ENCODE data around the gene OR56A1. TPM values are rescaled to one million over a fixed set of nuclear protein-coding genes. Genes with fewer than 3 reads are reported as not detected.

OR56A1 gene
- total RNA-seq, 1 experiment from 2014 or later, result not detected

DNA sequence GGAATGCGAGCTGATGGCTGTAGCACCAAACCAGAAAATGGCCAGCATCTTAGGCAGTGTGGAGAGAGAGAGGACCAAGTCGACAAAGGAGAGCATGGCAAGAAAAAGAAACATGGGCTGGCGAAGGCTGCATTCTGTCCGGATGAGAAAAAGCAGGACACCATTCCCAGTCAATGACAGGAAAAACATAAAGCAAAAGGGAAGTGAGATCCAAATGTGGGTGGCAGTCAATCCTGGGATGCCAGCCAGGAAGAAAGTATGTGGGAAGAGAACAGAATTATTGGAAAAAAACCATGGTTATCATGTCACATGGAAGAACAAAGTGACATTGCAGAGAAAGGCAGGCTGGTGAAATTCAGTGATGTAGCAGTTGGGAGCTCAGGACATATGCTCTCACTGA is 36.9 kb upstream of the OR56A1 start:
- H3K4me1 Mint-ChIP-seq (ENCODE audit: low read depth, unreplicated experiment), result no peaks in the 10 kb centered on the region
- CTCF ChIA-PET, result no interaction called here
- H3K27ac Mint-ChIP-seq (ENCODE audit: unreplicated experiment), result no peak overlapping the region
- DNase-seq, result no peak
- intact Hi-C loops (cut with micrococcal nuclease; ENCODE audit: unreplicated experiment), result no loop called here
- Histone ChIP-seq H3K27me3 (replicated peaks; ENCODE audit: control insufficient read depth, insufficient read depth, low read length) (no peaks in the 10 kb centered on the region), H3K4me3 (ENCODE audit: low read depth, low read length) (no peak overlapping the region), H3K9me3 (no peaks in the 10 kb centered on the region), H3K4me1 (no peaks in the 10 kb centered on the region), H3K36me3 (ENCODE audit: control insufficient read depth, insufficient read depth, low read length) (no peaks in the 10 kb centered on the region)
- BruUV-seq (replicated peaks), result no TSS peak
- H3K27me3 Mint-ChIP-seq (ENCODE audit: insufficient read depth, unreplicated experiment), result peaks cover 18% of the 10 kb centered on the region
- TF ChIP-seq, protein P1, sequence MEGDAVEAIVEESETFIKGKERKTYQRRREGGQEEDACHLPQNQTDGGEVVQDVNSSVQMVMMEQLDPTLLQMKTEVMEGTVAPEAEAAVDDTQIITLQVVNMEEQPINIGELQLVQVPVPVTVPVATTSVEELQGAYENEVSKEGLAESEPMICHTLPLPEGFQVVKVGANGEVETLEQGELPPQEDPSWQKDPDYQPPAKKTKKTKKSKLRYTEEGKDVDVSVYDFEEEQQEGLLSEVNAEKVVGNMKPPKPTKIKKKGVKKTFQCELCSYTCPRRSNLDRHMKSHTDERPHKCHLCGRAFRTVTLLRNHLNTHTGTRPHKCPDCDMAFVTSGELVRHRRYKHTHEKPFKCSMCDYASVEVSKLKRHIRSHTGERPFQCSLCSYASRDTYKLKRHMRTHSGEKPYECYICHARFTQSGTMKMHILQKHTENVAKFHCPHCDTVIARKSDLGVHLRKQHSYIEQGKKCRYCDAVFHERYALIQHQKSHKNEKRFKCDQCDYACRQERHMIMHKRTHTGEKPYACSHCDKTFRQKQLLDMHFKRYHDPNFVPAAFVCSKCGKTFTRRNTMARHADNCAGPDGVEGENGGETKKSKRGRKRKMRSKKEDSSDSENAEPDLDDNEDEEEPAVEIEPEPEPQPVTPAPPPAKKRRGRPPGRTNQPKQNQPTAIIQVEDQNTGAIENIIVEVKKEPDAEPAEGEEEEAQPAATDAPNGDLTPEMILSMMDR (IDR thresholded peaks at IDR 0.05; ENCODE audit: insufficient read depth in 1 of 2, low read depth in 1 of 2, low read length in 1 of 2, severe bottlenecking in 1 of 2, unreplicated experiment in 1 of 2), result no peak
- H3K36me3 Mint-ChIP-seq (ENCODE audit: insufficient read depth, unreplicated experiment), result no peaks in the 10 kb centered on the region
- no peak overlapping the region for H3K4me3 Mint-ChIP-seq (ENCODE audit: unreplicated experiment)
- no peaks in the 10 kb centered on the region for H3K9me3 Mint-ChIP-seq (ENCODE audit: unreplicated experiment)
- POLR2A ChIA-PET, result no interaction called here

DNA sequence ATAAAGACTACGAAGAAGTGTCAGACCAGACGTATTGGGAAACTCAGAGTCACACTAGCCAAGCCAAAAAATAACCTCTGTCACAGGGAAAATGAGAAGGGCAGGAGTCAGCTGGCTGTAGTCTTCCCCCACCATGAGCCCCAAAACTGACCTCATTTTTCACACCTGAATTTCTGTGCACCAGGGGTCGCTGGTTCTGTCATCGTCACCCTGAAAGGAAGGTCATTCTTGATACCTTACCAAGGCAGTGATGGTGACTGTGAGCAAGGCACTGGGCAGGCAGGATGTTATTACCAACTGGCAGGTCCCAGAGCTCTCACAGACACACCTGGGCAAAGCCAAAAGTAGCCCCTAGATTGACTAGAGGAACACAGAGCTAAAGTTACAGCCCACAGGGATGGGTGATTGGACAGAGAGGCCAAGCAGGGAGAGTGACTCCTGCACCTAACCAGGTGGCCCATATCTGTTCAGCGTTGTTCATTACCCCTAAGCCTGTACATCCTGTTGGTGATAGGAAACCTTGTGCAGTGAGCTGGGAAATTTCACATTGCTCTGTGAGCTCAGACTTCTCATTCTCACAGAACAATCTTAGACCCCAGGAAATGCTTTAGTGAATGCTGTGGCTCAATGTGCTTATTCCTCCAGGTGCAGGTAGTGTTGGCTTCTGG is 32.3 kb upstream of the OR56A1 start:
- ChIA-PET POLR2A (no interaction called here), CTCF (interaction anchor here (1.0 kb wide), 1 partner anchor 300 kb away, joined by 3 read pairs; no protein-coding TSS in a partner anchor)
- no peaks in the 10 kb centered on the region for H3K27me3 ChIP-seq (replicated peaks; ENCODE audit: control insufficient read depth, insufficient read depth, low read length)
- peaks cover 19% of the 10 kb centered on the region for H3K27me3 Mint-ChIP-seq (ENCODE audit: insufficient read depth, unreplicated experiment)
- H3K27ac Mint-ChIP-seq (ENCODE audit: unreplicated experiment), result no peak overlapping the region
- peak in 1 of 2 experiments; percentile 5 for DNase-seq
- no peaks in the 10 kb centered on the region for H3K9me3 ChIP-seq
- BruUV-seq (replicated peaks), result no TSS peak
- intact Hi-C loops (cut with micrococcal nuclease; ENCODE audit: unreplicated experiment), result no loop called here
- no peak overlapping the region for H3K4me3 ChIP-seq (ENCODE audit: low read depth, low read length)
- no peaks in the 10 kb centered on the region for H3K9me3 Mint-ChIP-seq (ENCODE audit: unreplicated experiment)
- H3K4me1 Mint-ChIP-seq (ENCODE audit: low read depth, unreplicated experiment), result no peaks in the 10 kb centered on the region
- no peak overlapping the region for H3K4me3 Mint-ChIP-seq (ENCODE audit: unreplicated experiment)
- no peaks in the 10 kb centered on the region for H3K36me3 ChIP-seq (ENCODE audit: control insufficient read depth, insufficient read depth, low read length)
- H3K36me3 Mint-ChIP-seq (ENCODE audit: insufficient read depth, unreplicated experiment), result no peaks in the 10 kb centered on the region
- no peaks in the 10 kb centered on the region for H3K4me1 ChIP-seq
- TF ChIP-seq, protein P1 (IDR thresholded peaks at IDR 0.05; ENCODE audit: insufficient read depth in 1 of 2, low read depth in 1 of 2, low read length in 1 of 2, severe bottlenecking in 1 of 2, unreplicated experiment in 1 of 2), result peak; percentile 27 to 30

DNA sequence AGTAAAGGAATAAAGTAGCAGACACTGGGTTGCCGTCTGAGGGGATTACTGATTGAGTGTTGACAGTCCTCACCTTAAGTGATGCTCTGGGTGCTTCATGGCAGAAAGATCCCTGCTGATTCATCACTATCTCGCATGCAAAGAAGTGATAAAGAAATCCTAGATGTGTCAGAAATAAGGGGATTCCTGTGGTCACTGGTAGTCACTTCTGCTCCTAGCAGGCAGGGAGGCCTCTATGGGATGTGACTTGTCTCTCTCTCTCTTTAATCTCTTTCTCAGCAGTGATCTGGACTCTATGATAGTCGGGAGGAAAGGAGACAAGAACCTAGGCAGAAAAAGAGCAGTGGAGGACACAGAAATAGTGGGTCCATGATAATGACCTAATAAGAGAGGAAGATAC is 30.9 kb upstream of the OR56A1 start:
- no peak overlapping the region for H3K4me3 Mint-ChIP-seq (ENCODE audit: unreplicated experiment)
- no peaks in the 10 kb centered on the region for H3K9me3 Mint-ChIP-seq (ENCODE audit: unreplicated experiment)
- H3K36me3 Mint-ChIP-seq (ENCODE audit: insufficient read depth, unreplicated experiment), result no peaks in the 10 kb centered on the region
- Histone ChIP-seq H3K4me3 (ENCODE audit: low read depth, low read length) (no peak overlapping the region), H3K4me1 (no peaks in the 10 kb centered on the region), H3K27me3 (replicated peaks; ENCODE audit: control insufficient read depth, insufficient read depth, low read length) (no peaks in the 10 kb centered on the region), H3K9me3 (no peaks in the 10 kb centered on the region), H3K36me3 (ENCODE audit: control insufficient read depth, insufficient read depth, low read length) (no peaks in the 10 kb centered on the region)
- H3K27me3 Mint-ChIP-seq (ENCODE audit: insufficient read depth, unreplicated experiment), result peaks cover 14% of the 10 kb centered on the region
- no peak overlapping the region for H3K27ac Mint-ChIP-seq (ENCODE audit: unreplicated experiment)
- ChIA-PET CTCF (no interaction called here), POLR2A (no interaction called here)
- no peak for DNase-seq
- no TSS peak for BruUV-seq (replicated peaks)
- no peaks in the 10 kb centered on the region for H3K4me1 Mint-ChIP-seq (ENCODE audit: low read depth, unreplicated experiment)
- TF ChIP-seq, protein P1 (IDR thresholded peaks at IDR 0.05; ENCODE audit: insufficient read depth in 1 of 2, low read depth in 1 of 2, low read length in 1 of 2, severe bottlenecking in 1 of 2, unreplicated experiment in 1 of 2), result no peak
- intact Hi-C loops (cut with micrococcal nuclease; ENCODE audit: unreplicated experiment), result no loop called here
